Spleen (tissue), 11 donors: Measurements from ENCODE around the gene ZCCHC7. TPM values are rescaled to one million over a fixed set of nuclear protein-coding genes. Genes with fewer than 3 reads are reported as not detected.

Experiments used
- DNase-seq: peaks from one replicate; pipeline ENCODE4 v3.0.0-alpha.2; 2020
- H3K27ac ChIP-seq, 8 donors: fragments of 200-600 bp; sonication (generic) in 7 of 8; 1 replicate in 4 of 8; 2 replicates in 4 of 8; pipeline versions ENCODE4 v1.5.0 to v1.8.0; 2016 to 2021; ENCODE audit warnings: inconsistent platforms in 4 of 8, mild to moderate bottlenecking in 4 of 8, moderate library complexity in 1 of 8
- H3K27me3 ChIP-seq, 7 donors: fragments of 200-600 bp; sonication (generic) in 6 of 7; replicated peaks in 1 of 7; 1 replicate in 4 of 7; 2 replicates in 3 of 7; pipeline versions ENCODE4 v1.5.0 to v1.8.0; 2016 to 2021; ENCODE audit warnings: inconsistent platforms in 3 of 7, mild to moderate bottlenecking in 1 of 7
- H3K36me3 ChIP-seq, 6 donors: fragments of 200-600 bp; sonication (generic) in 5 of 6; 1 replicate in 4 of 6; 2 replicates in 2 of 6; pipeline versions ENCODE4 v1.5.0 to v1.8.0; 2016 to 2021; ENCODE audit warnings: inconsistent platforms in 2 of 6
- H3K4me1 ChIP-seq, 6 donors: fragments of 200-600 bp; sonication (generic) in 5 of 6; 1 replicate in 3 of 6; 2 replicates in 3 of 6; pipeline versions ENCODE4 v1.5.0 to v1.8.0; 2016 to 2021; ENCODE audit warnings: inconsistent platforms in 3 of 6
- H3K4me3 ChIP-seq, 8 donors: fragments of 200-600 bp; sonication (generic) in 7 of 8; 1 replicate in 4 of 8; 2 replicates in 4 of 8; pipeline versions ENCODE4 v1.5.0 to v1.8.0; 2016 to 2021; ENCODE audit warnings: inconsistent platforms in 4 of 8, mild to moderate bottlenecking in 4 of 8, moderate library complexity in 2 of 8
- H3K9me3 ChIP-seq, 8 donors: fragments of 200-600 bp; sonication (generic) in 7 of 8; 1 replicate in 4 of 8; 2 replicates in 4 of 8; pipeline versions ENCODE4 v1.5.0 to v1.8.0; 2016 to 2021; ENCODE audit warnings: inconsistent platforms in 4 of 8
- CTCF ChIP-seq, 11 experiments: fragments of 200-600 bp in 7 of 11; fragments of 450-650 bp in 4 of 11; sonication (generic) in 4 of 11; IDR thresholded peaks in 8 of 11; conservative IDR thresholded peaks in 3 of 11; 1 replicate in 7 of 11; 2 replicates in 4 of 11; pipeline versions ENCODE4 v1.4.0 to v1.8.0; 2016 to 2021; ENCODE audit warnings: antibody characterized with exemption in 11 of 11, inconsistent platforms in 4 of 11, mild to moderate bottlenecking in 1 of 11
- POLR2A ChIP-seq, 3 donors: fragments of 450-650 bp; IDR thresholded peaks; one replicate each; pipeline ENCODE4 v1.5.1; 2017; ENCODE audit warnings: antibody characterized with exemption in 3 of 3, mild to moderate bottlenecking in 1 of 3
- POLR2AphosphoS5 ChIP-seq, 3 donors: sonication (generic); formaldehyde crosslinking; IDR thresholded peaks; one replicate each; pipeline ENCODE4 v1.5.1; 2017; ENCODE audit warnings: antibody characterized with exemption in 3 of 3
- whole genome bisulfite sequencing, 5 donors: extraction: QIAGEN DNeasy Blood & Tissue Kit in 3 of 5; methylation state at CpG; one replicate each; pipeline versions ENCODE4 v1.1.5 to v1.1.7; 2013 to 2018; 5-methylcytosine and 5-hydroxymethylcytosine counted together
- intact Hi-C: fragments of 100-400 bp; cut with DNase I; formaldehyde crosslinking; loops from one replicate; pipeline ENCODE4 v1.15.0; 2023; ENCODE audit warnings: low total_unique reads
- polyA plus RNA-seq, 3 donors: library from polyadenylated mRNA; stranded (reverse); fragments of 200-250 nt; gene quantifications; one replicate each; pipeline ENCODE4 v1.2.1, GENCODE V29; 2013
- total RNA-seq, 7 donors: library from RNA; depleted of rRNA in 3 of 7; stranded (reverse); fragments of >200 nt in 3 of 7; fragmentation: NEBNext Ultra II Directional in 4 of 7; extraction: Animal tissue kit (Norgen Biotek cat#: 25700) in 4 of 7; gene quantifications; one replicate each; pipeline versions ENCODE4 v1.1.0 to v1.2.1, GENCODE V29; 2016 to 2021
- donor health status: healthy with polysubstance abuse.
- donor health status: DM: no; HTN: no; CAD: no; lungs with moderate emphysema.
- donor health status: DM: no; HTN: no; CAD: no.
- donor health status: Bipolar disorder and iron deficiency.
- donor health status: healthy.
- donor health status: DM: no; HTN: no; CAD: no.
- donor health status: DM: yes; HTN: yes; CAD: no.

The ZCCHC7 gene
- total and polyA plus RNA-seq, 10 donors: 17.0 to 50.6 (median 38.1) TPM

- no peak for TF ChIP-seq POLR2A (IDR thresholded peaks at IDR 0.05)
- H3K27me3 ChIP-seq: no peaks in the 10 kb centered on the region
- H3K27ac ChIP-seq: no peak overlapping the region
- H3K4me1 ChIP-seq: peaks cover 0 to 29% (median 0%) of the 10 kb centered on the region in 6 donors
- no peaks in the 10 kb centered on the region for H3K9me3 ChIP-seq
- 91 to 94% (median 92%) methylated on average over 5 of the region's 5 CpGs for WGBS, 5 donors
- no peak for DNase-seq
- intact Hi-C loops: no loop called here
- no peak overlapping the region for H3K4me3 ChIP-seq
- H3K36me3 ChIP-seq: peaks cover 0 to 3% (median 0%) of the 10 kb centered on the region in 6 donors
Measured at GRCh38 chr9:37218800-37219425, 98.5 kb downstream of the ZCCHC7 start.

- intact Hi-C loops: no loop called here
- Histone ChIP-seq H3K9me3 (no peaks in the 10 kb centered on the region), H3K36me3 (no peaks in the 10 kb centered on the region), H3K27me3 (no peaks in the 10 kb centered on the region), H3K27ac (no peak overlapping the region), H3K4me3 (no peak overlapping the region), H3K4me1 (peaks cover 0 to 15% (median 0%) of the 10 kb centered on the region in 6 donors)
- DNase-seq: no peak
- WGBS, 5 donors: 89 to 97% (median 92%) methylated on average over 4 of the region's 4 CpGs
- no peak for TF ChIP-seq CTCF (IDR thresholded peaks at IDR 0.05 in 8 of 11, conservative IDR thresholded peaks at IDR 0.05 in 3 of 11)
- TF ChIP-seq POLR2A (IDR thresholded peaks at IDR 0.05): no peak
- no peak for TF ChIP-seq POLR2AphosphoS5 (IDR thresholded peaks at IDR 0.05)
Measured at GRCh38 chr9:37220971-37221370, 100.6 kb downstream of the ZCCHC7 start.

- H3K4me3 ChIP-seq: no peak overlapping the region
- H3K27ac ChIP-seq: no peak overlapping the region
- peaks cover 0 to 12% (median 0%) of the 10 kb centered on the region in 6 donors for H3K4me1 ChIP-seq
- H3K36me3 ChIP-seq: no peaks in the 10 kb centered on the region
- DNase-seq: no peak
- 86 to 90% (median 86%) methylated on average over 1 of the region's 1 CpG for WGBS, 5 donors
- no peaks in the 10 kb centered on the region for H3K27me3 ChIP-seq
- no peaks in the 10 kb centered on the region for H3K9me3 ChIP-seq
- no peak for TF ChIP-seq POLR2AphosphoS5 (IDR thresholded peaks at IDR 0.05)
- no peak for TF ChIP-seq CTCF (IDR thresholded peaks at IDR 0.05 in 8 of 11, conservative IDR thresholded peaks at IDR 0.05 in 3 of 11)
- TF ChIP-seq POLR2A (IDR thresholded peaks at IDR 0.05): no peak
- intact Hi-C loops: no loop called here
Measured at GRCh38 chr9:37221489-37222106, 101.2 kb downstream of the ZCCHC7 start.

- 97 to 100% (median 98%) methylated on average over 1 of the region's 1 CpG for WGBS, 5 donors
- no peak for TF ChIP-seq CTCF (IDR thresholded peaks at IDR 0.05 in 8 of 11, conservative IDR thresholded peaks at IDR 0.05 in 3 of 11)
- no peak for TF ChIP-seq POLR2AphosphoS5 (IDR thresholded peaks at IDR 0.05)
- TF ChIP-seq POLR2A (IDR thresholded peaks at IDR 0.05): no peak
- H3K27me3 ChIP-seq: no peaks in the 10 kb centered on the region
- H3K4me3 ChIP-seq: no peak overlapping the region
- H3K9me3 ChIP-seq: no peaks in the 10 kb centered on the region
- H3K4me1 ChIP-seq: peaks cover 0 to 28% (median 0%) of the 10 kb centered on the region in 6 donors
- intact Hi-C loops: no loop called here
- H3K27ac ChIP-seq: no peak overlapping the region
- peaks cover 0 to 9% (median 0%) of the 10 kb centered on the region in 6 donors for H3K36me3 ChIP-seq
- DNase-seq: no peak
Measured at GRCh38 chr9:37229455-37229854, 109.1 kb downstream of the ZCCHC7 start.
